ENCODE data around the gene PPM1H. TPM values are rescaled to one million over a fixed set of nuclear protein-coding genes. Genes with fewer than 3 reads are reported as not detected.

The PPM1H gene
- total RNA-seq, 1 donor from 2014 or later, result 6.3 TPM

GRCh38 chr12:62739266-62740015, 195.5 kb downstream of the PPM1H start:
- H3K4me3 Mint-ChIP-seq (ENCODE audit: unreplicated experiment), result peak overlapping the region; percentile 40
- no peak for DNase-seq
- H3K27ac Mint-ChIP-seq (ENCODE audit: unreplicated experiment), result no peak overlapping the region
- H3K4me1 Mint-ChIP-seq (ENCODE audit: low read depth, unreplicated experiment), result peaks cover 53% of the 10 kb centered on the region
- no peaks in the 10 kb centered on the region for H3K36me3 Mint-ChIP-seq (ENCODE audit: unreplicated experiment)
- peaks cover 1% of the 10 kb centered on the region for H3K27me3 Mint-ChIP-seq (ENCODE audit: unreplicated experiment)
- H3K9me3 Mint-ChIP-seq (ENCODE audit: unreplicated experiment), result peaks cover 21% of the 10 kb centered on the region
- no peak for TF ChIP-seq CTCF (IDR thresholded peaks at IDR 0.05; ENCODE audit: partially characterized antibody, unreplicated experiment)

GRCh38 chr12:62738616-62739015, 196.3 kb downstream of the PPM1H start:
- Mint-ChIP-seq H3K9me3 (ENCODE audit: unreplicated experiment) (peaks cover 21% of the 10 kb centered on the region), H3K4me3 (ENCODE audit: unreplicated experiment) (no peak overlapping the region), H3K27me3 (ENCODE audit: unreplicated experiment) (peaks cover 1% of the 10 kb centered on the region), H3K4me1 (ENCODE audit: low read depth, unreplicated experiment) (peaks cover 55% of the 10 kb centered on the region), H3K27ac (ENCODE audit: unreplicated experiment) (peak overlapping the region; percentile 41), H3K36me3 (ENCODE audit: unreplicated experiment) (no peaks in the 10 kb centered on the region)
- TF ChIP-seq CTCF (IDR thresholded peaks at IDR 0.05; ENCODE audit: partially characterized antibody, unreplicated experiment), result no peak
- no peak for DNase-seq

GRCh38 chr12:62738105-62738504, 196.8 kb downstream of the PPM1H start:
- no peak for DNase-seq
- TF ChIP-seq CTCF (IDR thresholded peaks at IDR 0.05; ENCODE audit: partially characterized antibody, unreplicated experiment), result no peak
- Mint-ChIP-seq H3K9me3 (ENCODE audit: unreplicated experiment) (peaks cover 21% of the 10 kb centered on the region), H3K27ac (ENCODE audit: unreplicated experiment) (peak overlapping the region; percentile 64), H3K4me3 (ENCODE audit: unreplicated experiment) (peak overlapping the region; percentile 43), H3K4me1 (ENCODE audit: low read depth, unreplicated experiment) (peaks cover 55% of the 10 kb centered on the region), H3K27me3 (ENCODE audit: unreplicated experiment) (peaks cover 1% of the 10 kb centered on the region), H3K36me3 (ENCODE audit: unreplicated experiment) (no peaks in the 10 kb centered on the region)

GRCh38 chr12:62737615-62738014, 197.3 kb downstream of the PPM1H start:
- Mint-ChIP-seq H3K4me1 (ENCODE audit: low read depth, unreplicated experiment) (peaks cover 59% of the 10 kb centered on the region), H3K9me3 (ENCODE audit: unreplicated experiment) (peaks cover 21% of the 10 kb centered on the region), H3K27me3 (ENCODE audit: unreplicated experiment) (peaks cover 1% of the 10 kb centered on the region), H3K4me3 (ENCODE audit: unreplicated experiment) (peak overlapping the region; percentile 41), H3K36me3 (ENCODE audit: unreplicated experiment) (no peaks in the 10 kb centered on the region), H3K27ac (ENCODE audit: unreplicated experiment) (peak overlapping the region; percentile 79)
- TF ChIP-seq CTCF (IDR thresholded peaks at IDR 0.05; ENCODE audit: partially characterized antibody, unreplicated experiment), result no peak
- DNase-seq, result no peak

GRCh38 chr12:62737188-62737587, 197.8 kb downstream of the PPM1H start:
- peaks cover 21% of the 10 kb centered on the region for H3K9me3 Mint-ChIP-seq (ENCODE audit: unreplicated experiment)
- peaks cover 59% of the 10 kb centered on the region for H3K4me1 Mint-ChIP-seq (ENCODE audit: low read depth, unreplicated experiment)
- H3K36me3 Mint-ChIP-seq (ENCODE audit: unreplicated experiment), result no peaks in the 10 kb centered on the region
- H3K4me3 Mint-ChIP-seq (ENCODE audit: unreplicated experiment), result peak overlapping the region; percentile 41
- no peak for TF ChIP-seq CTCF (IDR thresholded peaks at IDR 0.05; ENCODE audit: partially characterized antibody, unreplicated experiment)
- no peak for DNase-seq
- peaks cover 1% of the 10 kb centered on the region for H3K27me3 Mint-ChIP-seq (ENCODE audit: unreplicated experiment)
- peak overlapping the region; percentile 79 for H3K27ac Mint-ChIP-seq (ENCODE audit: unreplicated experiment)
